ENCODE measurements around the gene HSPE1.
"Not testable (repeated sequence)": the region's sequence is repeated elsewhere in the genome, so short reads cannot be mapped to it uniquely, and the experiment has no call there.

The HSPE1 gene

GRCh38 chr2:197499594-197500502 lies at the start of gene HSPE1, which contains the start of gene HSPD1:
Gene HSPE1 (plus strand): TSS chr2:197500379. CDS start chr2:197500437, 58 bp downstream.
Gene HSPD1 (minus strand): TSS chr2:197499840. CDS start chr2:197498848, 992 bp downstream.
- peak; percentile 89 for FAIRE-seq

GRCh38 chr2:197450465-197450864 lies 49.7 kb upstream of the HSPE1 start:
- FAIRE-seq: no peak
- DNase-seq (ENCODE audit: insufficient read length, low spot score): no peak

More at GRCh38 chr2:197499594-197500502, at the start of gene HSPE1, which contains the start of gene HSPD1:
- DNase-seq (ENCODE audit: insufficient read length, low spot score): peak; percentile 92

- FAIRE-seq; DNase-seq (ENCODE audit: insufficient read length, low spot score): not testable (repeated sequence)
Measured at GRCh38 chr2:197450935-197451358, 49.2 kb upstream of the HSPE1 start.

- DNase-seq (ENCODE audit: insufficient read length, low spot score): no peak
- no peak for FAIRE-seq
Measured at GRCh38 chr2:197452754-197453122, 47.4 kb upstream of the HSPE1 start.

- DNase-seq (ENCODE audit: insufficient read length, low spot score) (peak; percentile 96), FAIRE-seq (peak; percentile 95)
Measured at GRCh38 chr2:197453123-197453913, 46.9 kb upstream of the HSPE1 start, which contains the start of gene COQ10B. Gene COQ10B (plus strand): TSS chr2:197453552. CDS start chr2:197453561, 9 bp downstream.

- FAIRE-seq (no peak), DNase-seq (ENCODE audit: insufficient read length, low spot score) (peak; percentile 74)
Measured at GRCh38 chr2:197453914-197454398, 46.2 kb upstream of the HSPE1 start.

- no peak for FAIRE-seq
- DNase-seq (ENCODE audit: insufficient read length, low spot score): no peak
Measured at GRCh38 chr2:197454923-197455322, 45.3 kb upstream of the HSPE1 start.

- DNase-seq (ENCODE audit: insufficient read length, low spot score) (no peak), FAIRE-seq (no peak)
Measured at GRCh38 chr2:197455428-197455827, 44.8 kb upstream of the HSPE1 start.

GRCh38 chr2:197460649-197461048 lies 39.5 kb upstream of the HSPE1 start:
- no peak for FAIRE-seq
- DNase-seq (ENCODE audit: insufficient read length, low spot score): no peak

GRCh38 chr2:197461057-197461456 lies 39.1 kb upstream of the HSPE1 start:
- no peak for FAIRE-seq
- DNase-seq (ENCODE audit: insufficient read length, low spot score): no peak

GRCh38 chr2:197464175-197464574 lies 36.0 kb upstream of the HSPE1 start:
- DNase-seq (ENCODE audit: insufficient read length, low spot score): no peak
- FAIRE-seq: no peak

GRCh38 chr2:197472166-197472565 lies 28.0 kb upstream of the HSPE1 start:
- DNase-seq (ENCODE audit: insufficient read length, low spot score) (no peak), FAIRE-seq (no peak)

GRCh38 chr2:197477797-197478196 lies 22.4 kb upstream of the HSPE1 start:
- FAIRE-seq (no peak), DNase-seq (ENCODE audit: insufficient read length, low spot score) (no peak)

GRCh38 chr2:197480165-197481036 lies 19.8 kb upstream of the HSPE1 start:
- no peak for DNase-seq (ENCODE audit: insufficient read length, low spot score)
- FAIRE-seq: no peak

GRCh38 chr2:197484248-197484647 lies 15.9 kb upstream of the HSPE1 start:
- DNase-seq (ENCODE audit: insufficient read length, low spot score); FAIRE-seq: not testable (repeated sequence)

- no peak for FAIRE-seq
Measured at GRCh38 chr2:197486175-197486574, 14.0 kb upstream of the HSPE1 start.

GRCh38 chr2:197487385-197487784 lies 12.8 kb upstream of the HSPE1 start:
- no peak for FAIRE-seq
- DNase-seq (ENCODE audit: insufficient read length, low spot score): no peak

More at GRCh38 chr2:197486175-197486574, 14.0 kb upstream of the HSPE1 start:
- no peak for DNase-seq (ENCODE audit: insufficient read length, low spot score)

- no peak for FAIRE-seq
- DNase-seq (ENCODE audit: insufficient read length, low spot score): no peak
Measured at GRCh38 chr2:197495433-197496134, 4.6 kb upstream of the HSPE1 start.

GRCh38 chr2:197496695-197497094 lies 3.5 kb upstream of the HSPE1 start:
- FAIRE-seq (no peak), DNase-seq (ENCODE audit: insufficient read length, low spot score) (no peak)
